Measurements from ENCODE around the gene AFDN. TPM values are rescaled to one million over a fixed set of nuclear protein-coding genes. Genes with fewer than 3 reads are reported as not detected.
A peak's percentile ranks its signal among the peaks of the same experiment; 100 is the strongest.

AFDN gene
- total and polyA plus RNA-seq, 10 of the 15 experiments (the other 5 are each of a cell fraction or from before 2014, with no cell fraction given), result 5.7 to 68.2 (median 45.1) TPM

GRCh38 chr6:167888098-167888497, 61.4 kb downstream of the AFDN start:
- CTCF ChIA-PET, result interaction anchor here (0.9 kb wide), 1 partner anchor 45 kb away, joined by 3 read pairs; no protein-coding TSS in a partner anchor

GRCh38 chr6:167892835-167893815, 66.4 kb downstream of the AFDN start:
- 74% methylated on average over 8 of the region's 8 CpGs for WGBS (ENCODE audit: insufficient coverage, insufficient replicate concordance, low lambda C conversion rate, missing lambda C conversion rate)
- peaks cover 0 to 2% of the 10 kb centered on the region in 2 experiments; a peak in 3 of 4 replicates for H3K36me3 ChIP-seq (ENCODE audit: control insufficient read depth in 2 of 2, insufficient read depth in 2 of 2, low read length in 1 of 2)
- ChIA-PET POLR2A (interaction anchor here (0.9 kb wide), 1 partner anchor 19 kb away, joined by 5 read pairs; no protein-coding TSS in a partner anchor), RAD21 (ENCODE audit: unreplicated experiment) (interaction anchor here (2.5 kb wide), 1 partner anchor 64 kb away, joined by 6 read pairs; no protein-coding TSS in a partner anchor), SMC1A (ENCODE audit: uncharacterized antibody, unreplicated experiment) (interaction anchor here (1.4 to 1.8 kb wide), 3 partner anchors 12 to 49 kb away, joined by 3 to 5 read pairs (median 4); no protein-coding TSS in a partner anchor), CTCF (no interaction called here)
- FAIRE-seq, result no peak
- no peaks in the 10 kb centered on the region for H3K27me3 ChIP-seq (replicated peaks in 1 of 2; ENCODE audit: control insufficient read depth in 2 of 2, insufficient read depth in 2 of 2, low read length in 1 of 2)
- no peaks in the 10 kb centered on the region for H4K20me1 ChIP-seq (ENCODE audit: control insufficient read depth, insufficient read depth)
- no peak overlapping the region for H3K4me3 ChIP-seq
- in situ Hi-C loops (cut with MboI) (no loop called here), intact Hi-C loops (cut with micrococcal nuclease; ENCODE audit: unreplicated experiment) (loop anchor here (10.0 kb wide), 1 partner anchor 408 kb away; no protein-coding TSS in a partner anchor)
- no peak overlapping the region for H3K9ac ChIP-seq (ENCODE audit: control insufficient read depth, insufficient read depth, low read length)
- peak; percentile 68 for ATAC-seq
- TF ChIP-seq TARDBP (IDR thresholded peaks at IDR 0.05; ENCODE audit: borderline replicate concordance) (no peak), ZNF24 (IDR thresholded peaks at IDR 0.05) (no peak), CREB1 (IDR thresholded peaks at IDR 0.05; ENCODE audit: low read depth) (no peak), BCL11A (IDR thresholded peaks at IDR 0.05; ENCODE audit: low read depth, low read length) (no peak), SIN3A (IDR thresholded peaks at IDR 0.05; ENCODE audit: low read depth, low read length) (no peak)
- H3K79me2 ChIP-seq (ENCODE audit: control insufficient read depth, insufficient read depth, low read length), result no peaks in the 10 kb centered on the region
- H3K9me3 ChIP-seq (replicated peaks; ENCODE audit: control insufficient read depth, insufficient read depth, low read length), result no peaks in the 10 kb centered on the region
- no peaks in the 10 kb centered on the region for H3K4me1 ChIP-seq (ENCODE audit: control insufficient read depth, insufficient read depth, low read length)
- H3K27ac ChIP-seq (ENCODE audit: control insufficient read depth, insufficient read depth), result no peak overlapping the region
- no peak overlapping the region for H2AFZ ChIP-seq (ENCODE audit: control insufficient read depth, low read depth, low read length)
- BruUV-seq (replicated peaks), result no TSS peak
- H3K4me2 ChIP-seq (ENCODE audit: control insufficient read depth, insufficient read depth), result no peak overlapping the region
- DNase-seq (ENCODE audit: low read depth, low spot score), result no peak

More at GRCh38 chr6:167888098-167888497, 61.4 kb downstream of the AFDN start:
- Histone ChIP-seq H3K4me1 (ENCODE audit: control insufficient read depth, insufficient read depth, low read length) (no peaks in the 10 kb centered on the region), H4K20me1 (ENCODE audit: control insufficient read depth, insufficient read depth) (no peaks in the 10 kb centered on the region), H3K27ac (ENCODE audit: control insufficient read depth, insufficient read depth) (no peak overlapping the region), H3K9me3 (replicated peaks; ENCODE audit: control insufficient read depth, insufficient read depth, low read length) (no peaks in the 10 kb centered on the region), H3K4me3 (no peak overlapping the region), H3K4me2 (ENCODE audit: control insufficient read depth, insufficient read depth) (no peak overlapping the region), H2AFZ (ENCODE audit: control insufficient read depth, low read depth, low read length) (no peak overlapping the region), H3K79me2 (ENCODE audit: control insufficient read depth, insufficient read depth, low read length) (no peaks in the 10 kb centered on the region), H3K36me3 (ENCODE audit: control insufficient read depth in 2 of 2, insufficient read depth in 2 of 2, low read length in 1 of 2) (peaks cover 0 to 1% of the 10 kb centered on the region in 2 experiments; a peak in 3 of 4 replicates), H3K9ac (ENCODE audit: control insufficient read depth, insufficient read depth, low read length) (no peak overlapping the region), H3K27me3 (replicated peaks in 1 of 2; ENCODE audit: control insufficient read depth in 2 of 2, insufficient read depth in 2 of 2, low read length in 1 of 2) (no peaks in the 10 kb centered on the region)
- ATAC-seq (no peak), DNase-seq (ENCODE audit: low read depth, low spot score) (no peak), FAIRE-seq (no peak)
- ChIA-PET POLR2A (no interaction called here), RAD21 (ENCODE audit: unreplicated experiment) (no interaction called here), SMC1A (ENCODE audit: uncharacterized antibody, unreplicated experiment) (interaction anchor here (0.9 to 2.3 kb wide), 2 partner anchors 55 to 60 kb away, joined by 4 to 8 read pairs; no protein-coding TSS in a partner anchor)
- TF ChIP-seq SREBF1 (IDR thresholded peaks at IDR 0.05; ENCODE audit: low read length) (no peak), YBX1 (IDR thresholded peaks at IDR 0.05) (no peak), RAD51 (IDR thresholded peaks at IDR 0.05) (no peak), CREB1 (IDR thresholded peaks at IDR 0.05; ENCODE audit: low read depth) (no peak)
- intact Hi-C loops (cut with micrococcal nuclease; ENCODE audit: unreplicated experiment) (no loop called here), in situ Hi-C loops (cut with MboI) (no loop called here)
- BruUV-seq (replicated peaks), result no TSS peak

Measured in GM12878 (cell line).